Liver (tissue), 9 donors: ENCODE measurements around the gene ARSD. TPM values are rescaled to one million over a fixed set of nuclear protein-coding genes. Genes with fewer than 3 reads are reported as not detected.

Experiments
- DNase-seq: peaks from one replicate; pipeline ENCODE4 v3.0.0-alpha.2; 2017; ENCODE audit warnings: low spot score
- H3K27ac ChIP-seq, 2 donors: one replicate each; pipeline ENCODE4 v1.7.0; 2013; ENCODE audit warnings: inconsistent platforms in 2 of 2, low read length in 2 of 2, control low read depth in 1 of 2, low read depth in 1 of 2, mild to moderate bottlenecking in 1 of 2
- H3K27me3 ChIP-seq, 4 donors: one replicate each; pipeline versions ENCODE4 v1.6.1 to v1.7.0; 2013; ENCODE audit warnings: low read length in 3 of 4, inconsistent platforms in 1 of 4, mild to moderate bottlenecking in 1 of 4, moderate library complexity in 1 of 4; ENCODE audit not compliant: control insufficient read depth in 4 of 4, insufficient read depth in 4 of 4
- H3K36me3 ChIP-seq, 4 donors: one replicate each; pipeline versions ENCODE4 v1.6.1 to v1.7.0; 2013; ENCODE audit warnings: low read length in 3 of 4, mild to moderate bottlenecking in 3 of 4, low read depth in 1 of 4, moderate library complexity in 1 of 4; ENCODE audit not compliant: control insufficient read depth in 4 of 4, insufficient read depth in 3 of 4
- H3K4me1 ChIP-seq, 4 donors: one replicate each; pipeline versions ENCODE4 v1.6.1 to v1.7.0; 2013; ENCODE audit warnings: low read length in 3 of 4, mild to moderate bottlenecking in 3 of 4, moderate library complexity in 1 of 4; ENCODE audit not compliant: control insufficient read depth in 4 of 4, insufficient read depth in 4 of 4
- H3K4me3 ChIP-seq, 3 donors: one replicate each; pipeline versions ENCODE4 v1.6.1 to v1.7.0; 2013; ENCODE audit warnings: low read length in 3 of 3, control low read depth in 1 of 3, low read depth in 1 of 3, mild to moderate bottlenecking in 1 of 3
- H3K9ac ChIP-seq, 2 donors: one replicate each; pipeline ENCODE4 v1.7.0; 2013; ENCODE audit warnings: low read length in 2 of 2, mild to moderate bottlenecking in 2 of 2, moderate library complexity in 2 of 2, control low read depth in 1 of 2, low read depth in 1 of 2
- H3K9me3 ChIP-seq, 4 donors: one replicate each; pipeline versions ENCODE4 v1.6.1 to v1.7.0; 2013; ENCODE audit warnings: low read length in 3 of 4; ENCODE audit not compliant: control insufficient read depth in 4 of 4
- CTCF ChIP-seq: fragments of 150-350 bp; IDR thresholded peaks from 2 replicates; pipeline ENCODE4 v1.5.1; 2017; ENCODE audit warnings: improper control_type of control experiment, low read depth, low read length; ENCODE audit not compliant: missing input control
- EGR1 ChIP-seq, 2 donors: IDR thresholded peaks; 2 replicates each; pipeline ENCODE4 v1.6.1; 2016 to 2018; ENCODE audit warnings: antibody characterized with exemption in 2 of 2, low read depth in 2 of 2
- FOXA1 ChIP-seq: IDR thresholded peaks from 2 replicates; pipeline ENCODE4 v1.6.1; 2016; ENCODE audit warnings: antibody characterized with exemption
- HNF4G ChIP-seq: IDR thresholded peaks from 2 replicates; pipeline ENCODE4 v1.6.1; 2016; ENCODE audit warnings: antibody characterized with exemption
- SP1 ChIP-seq: IDR thresholded peaks from 2 replicates; pipeline ENCODE4 v1.6.1; 2018; ENCODE audit warnings: antibody characterized with exemption, mild to moderate bottlenecking
- YY1 ChIP-seq: IDR thresholded peaks from 2 replicates; pipeline ENCODE4 v1.6.1; 2016; ENCODE audit warnings: antibody characterized with exemption, mild to moderate bottlenecking
- ZBTB33 ChIP-seq: IDR thresholded peaks from 2 replicates; pipeline ENCODE4 v1.6.1; 2016; ENCODE audit warnings: antibody characterized with exemption
- WGBS: extraction: QIAGEN DNeasy Blood & Tissue Kit; methylation state at CpG from one replicate; pipeline ENCODE4 v1.1.7; 2013; 5-methylcytosine and 5-hydroxymethylcytosine counted together
- polyA plus RNA-seq, 2 donors: library from polyadenylated mRNA; stranded (reverse) in 1 of 2; unstranded in 1 of 2; fragments of 200-250 nt in 1 of 2; fragments of >200 nt in 1 of 2; fragmentation: Nextera tagmentation in 1 of 2; extraction: Ambion mirVana in 1 of 2; gene quantifications; one replicate each; pipeline versions ENCODE4 v1.2.1 to v1.2.3, GENCODE V29; 2013 to 2015
- total RNA-seq, 2 donors: library from RNA; depleted of rRNA; stranded (reverse); fragments of >200 nt; gene quantifications; one replicate each; pipeline ENCODE4 v1.2.3, GENCODE V29; 2014
- TF ChIP-seq, protein P1 (sequence below): IDR thresholded peaks from 2 replicates; pipeline ENCODE4 v1.6.1; 2016; ENCODE audit warnings: antibody characterized with exemption
- donor health status: healthy.
- donor health status: healthy.
- donor health status: healthy.
- donor health status: healthy.
- donor health status: healthy.

Gene ARSD
- total and polyA plus RNA-seq, 4 donors: 11.3 to 42.4 (median 19.5) TPM

GRCh38 chrX:2903366-2903765, 25.8 kb downstream of the ARSD start (continued):
- TF ChIP-seq ZBTB33 (no peak), FOXA1 (no peak), HNF4G (no peak)

DNA sequence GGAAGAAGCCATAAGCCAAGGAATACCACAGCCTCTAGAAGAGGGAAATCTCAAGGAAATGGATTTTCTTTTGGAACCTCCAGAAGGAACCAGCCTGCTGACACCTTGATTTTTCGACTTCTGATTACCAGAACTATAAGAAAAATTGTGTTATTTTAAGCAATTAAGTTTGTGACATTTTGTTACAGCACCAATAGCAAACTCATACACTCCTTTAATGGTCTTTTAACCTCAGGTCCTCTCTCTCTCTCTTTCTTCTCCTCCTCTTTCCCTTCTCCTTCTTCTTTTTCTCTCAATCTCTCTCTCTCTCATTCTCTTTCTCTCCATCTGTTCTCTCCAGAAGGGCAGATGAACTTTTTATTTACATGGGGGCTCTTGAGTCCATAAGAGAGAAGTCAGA, 26.3 kb downstream of the ARSD start:
- no peak for DNase-seq
- Histone ChIP-seq H3K27ac (no peak overlapping the region), H3K9me3 (peaks cover 0 to 12% (median 0%) of the 10 kb centered on the region in 4 donors), H3K27me3 (no peaks in the 10 kb centered on the region), H3K4me1 (peaks cover 0 to 14% (median 13%) of the 10 kb centered on the region in 4 donors), H3K4me3 (no peak overlapping the region), H3K36me3 (peaks cover 0 to 27% (median 5%) of the 10 kb centered on the region in 4 donors), H3K9ac (no peak overlapping the region)
- TF ChIP-seq SP1: no peak
- 100% methylated on average over 1 of the region's 1 CpG for WGBS

- Histone ChIP-seq H3K36me3 (peaks cover 0 to 17% (median under 1%) of the 10 kb centered on the region in 4 donors), H3K27me3 (no peaks in the 10 kb centered on the region), H3K9me3 (peaks cover 0 to 12% (median 0%) of the 10 kb centered on the region in 4 donors), H3K27ac (peak overlapping the region; percentile 39 to 78), H3K9ac (no peak overlapping the region), H3K4me3 (no peak overlapping the region), H3K4me1 (peaks cover 3 to 24% (median 24%) of the 10 kb centered on the region in 4 donors)
- TF ChIP-seq SP1 (peak; percentile 30), EGR1 (IDR thresholded peaks at IDR 0.05; ENCODE audit: low read depth in 2 of 2) (no peak), ZBTB33 (no peak), CTCF (no peak), HNF4G (no peak), YY1 (no peak)
- TF ChIP-seq, protein P1, sequence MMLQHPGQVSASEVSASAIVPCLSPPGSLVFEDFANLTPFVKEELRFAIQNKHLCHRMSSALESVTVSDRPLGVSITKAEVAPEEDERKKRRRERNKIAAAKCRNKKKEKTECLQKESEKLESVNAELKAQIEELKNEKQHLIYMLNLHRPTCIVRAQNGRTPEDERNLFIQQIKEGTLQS: no peak
- WGBS: 96% methylated on average over 9 of the region's 9 CpGs
- DNase-seq: no peak
Measured at GRCh38 chrX:2901367-2902036, 27.6 kb downstream of the ARSD start.
